ENCODE measurements around the gene ASB5.

The ASB5 gene

DNA sequence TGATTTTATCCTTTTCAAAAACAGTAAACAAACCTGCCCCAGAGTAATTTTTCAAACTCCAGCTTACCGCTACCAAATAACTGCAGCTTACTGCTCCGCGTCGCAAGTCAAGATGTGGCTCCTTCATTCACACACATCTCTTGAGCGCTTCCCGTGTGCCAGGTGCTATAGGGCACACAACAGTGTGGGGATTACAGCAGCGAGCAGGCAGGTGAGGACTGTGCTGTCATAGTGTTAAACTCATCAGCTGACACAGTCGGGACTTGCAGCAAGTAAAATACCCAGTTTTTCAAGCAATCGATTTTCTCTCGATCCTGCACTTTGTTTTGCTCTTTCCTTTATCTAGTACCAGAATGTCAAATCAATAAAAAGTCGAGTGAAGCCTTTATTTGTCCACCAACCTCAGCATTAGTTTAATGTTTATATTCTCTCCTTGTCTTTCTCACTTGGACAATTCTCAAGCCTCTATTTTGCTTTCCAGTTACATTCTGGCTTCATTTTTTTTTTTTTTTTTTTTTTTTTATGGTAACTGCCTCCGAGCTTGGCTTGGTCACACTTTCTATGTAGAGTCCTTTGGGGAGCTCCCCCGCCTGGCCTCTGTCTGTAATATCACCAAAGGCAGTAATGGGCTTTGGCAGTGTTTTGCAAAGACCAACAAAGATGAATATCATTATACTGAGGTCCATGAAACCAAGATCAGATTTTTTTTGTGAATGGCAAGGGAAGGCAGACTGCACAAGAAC is 8.3 kb upstream of the ASB5 start:
- no peak for DNase-seq

DNA sequence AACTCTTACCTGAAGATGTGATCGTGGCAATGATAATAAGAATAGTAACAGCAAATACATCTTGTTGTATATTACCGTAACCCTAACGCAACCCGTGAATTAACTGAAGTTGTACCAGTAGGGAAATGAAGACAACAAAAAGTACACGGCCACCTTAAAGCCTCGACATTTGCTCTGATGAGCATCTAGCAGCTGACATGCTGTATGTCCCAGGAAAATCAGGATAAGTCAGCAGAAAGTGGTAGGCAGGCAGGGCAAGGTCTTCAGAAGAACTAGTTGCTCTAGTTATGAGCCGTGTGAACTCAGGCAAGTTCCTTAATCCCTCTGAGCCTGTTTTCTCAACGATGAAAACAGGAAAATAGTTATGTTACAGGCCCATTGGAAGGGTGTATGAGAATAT is 7.7 kb upstream of the ASB5 start:
- DNase-seq: no peak

DNA sequence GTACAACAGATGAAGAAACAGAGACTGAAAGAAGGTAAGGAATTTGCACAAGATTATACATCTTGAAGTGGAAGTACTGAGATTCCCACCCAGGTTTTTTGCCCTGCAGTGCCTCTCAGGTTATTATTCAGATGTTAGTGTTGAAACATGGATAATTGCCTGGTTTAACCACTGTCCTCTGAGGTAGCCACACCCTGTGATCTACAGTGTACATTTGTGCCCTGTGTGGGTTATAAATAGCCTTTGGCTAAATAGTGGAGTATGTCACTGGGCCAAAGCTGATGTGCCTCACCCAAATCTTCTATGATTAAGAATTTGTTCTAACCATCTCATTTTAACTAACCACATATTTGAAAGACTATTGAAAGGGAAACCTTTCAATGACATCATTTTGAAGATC is 5.4 kb upstream of the ASB5 start:
- no peak for DNase-seq

DNA sequence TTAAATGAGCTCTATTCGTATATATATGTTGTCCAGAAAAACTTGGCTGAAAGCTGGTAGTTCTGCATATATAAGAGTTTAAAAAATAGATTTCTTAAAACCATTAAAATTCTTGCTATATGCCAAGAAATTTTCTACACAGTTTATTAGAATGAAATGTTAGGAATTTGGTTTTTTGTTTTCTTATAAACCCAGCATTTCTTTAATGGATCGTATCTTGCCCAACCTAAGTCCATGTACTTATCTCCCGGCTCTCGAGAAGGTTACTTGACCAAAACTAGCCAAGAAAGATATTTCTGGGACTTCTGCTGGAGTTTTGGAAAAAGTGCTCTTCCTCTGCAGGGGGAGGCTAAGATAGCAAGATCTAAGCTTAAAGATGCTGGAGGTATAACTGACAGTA is 4.7 kb upstream of the ASB5 start:
- DNase-seq: no peak

DNA sequence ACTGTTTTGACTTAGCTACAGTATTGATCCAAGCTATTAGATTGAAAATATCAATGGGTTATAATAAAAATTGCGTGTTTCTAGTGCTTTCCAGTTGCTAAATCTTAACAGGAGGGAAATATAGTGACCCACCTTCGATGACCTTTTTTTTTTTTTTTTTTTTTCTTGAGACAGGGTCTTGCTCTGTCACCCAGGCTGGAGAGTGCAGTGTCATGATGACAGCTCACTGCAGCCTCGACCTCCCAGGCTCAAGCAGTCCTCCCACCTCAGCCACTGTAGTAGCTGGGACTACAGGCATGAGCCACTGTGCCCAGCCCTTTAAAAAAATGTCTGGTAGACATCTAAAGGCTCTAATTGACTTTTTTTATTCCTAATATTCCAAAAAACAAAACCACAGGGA is 3.8 kb upstream of the ASB5 start:
- no peak for DNase-seq

DNA sequence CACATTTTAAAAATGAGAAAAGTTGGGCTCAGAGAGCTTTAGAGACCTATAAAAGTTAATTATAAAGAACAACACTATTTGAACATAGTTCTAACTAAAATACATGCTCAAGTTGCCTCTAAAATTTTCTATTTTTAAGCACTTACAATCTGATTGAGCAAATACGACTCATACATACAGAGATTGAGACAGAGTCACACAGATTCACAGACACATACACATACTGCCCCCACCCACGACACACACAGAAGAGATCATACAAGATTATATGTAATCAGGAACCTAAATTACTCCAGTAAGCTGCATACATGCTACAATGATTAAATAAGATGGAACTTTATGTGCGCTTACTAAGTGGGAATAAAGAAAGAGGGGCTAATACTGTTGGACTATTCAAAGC is 2.7 kb upstream of the ASB5 start:
- DNase-seq: no peak

DNA sequence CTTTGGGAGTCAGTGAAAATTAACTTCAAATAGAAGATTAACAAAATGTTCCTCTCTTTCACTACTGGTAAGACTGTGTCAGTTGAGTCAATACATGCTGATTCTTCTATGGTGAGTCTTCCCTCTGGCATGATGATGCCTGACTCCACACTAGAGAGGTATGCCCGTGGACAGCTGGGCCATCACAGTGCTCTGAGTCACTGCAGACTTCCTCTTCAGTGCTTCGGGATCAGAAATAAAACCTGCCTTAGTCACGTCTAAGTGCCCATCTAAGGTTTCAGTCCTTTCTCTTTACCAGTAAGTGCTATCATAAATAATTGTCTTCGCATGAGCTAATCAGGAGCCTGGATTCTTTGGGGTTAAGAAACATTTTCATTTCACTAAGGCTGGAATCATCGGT is 1.6 kb upstream of the ASB5 start:
- no peak for DNase-seq

DNA sequence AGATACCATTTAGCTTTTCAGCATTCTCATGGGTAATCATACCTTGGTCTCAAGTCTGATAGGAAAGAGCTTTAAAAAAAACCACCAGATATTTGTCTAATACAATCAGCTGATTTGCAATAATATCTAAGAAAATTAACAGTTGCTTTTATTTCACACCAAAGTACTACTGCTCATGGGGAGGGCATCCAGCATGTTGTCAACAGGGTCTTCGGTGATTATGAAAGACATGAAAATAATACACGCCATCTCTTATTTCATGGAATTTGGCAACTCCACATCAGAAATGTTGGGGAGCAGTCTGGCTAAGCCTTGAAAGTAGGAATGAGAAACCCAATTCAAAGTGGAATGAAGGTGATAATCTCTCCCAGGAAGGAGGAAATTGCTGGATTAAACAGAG is 3.0 kb downstream of the ASB5 start:
- DNase-seq: no peak

DNA sequence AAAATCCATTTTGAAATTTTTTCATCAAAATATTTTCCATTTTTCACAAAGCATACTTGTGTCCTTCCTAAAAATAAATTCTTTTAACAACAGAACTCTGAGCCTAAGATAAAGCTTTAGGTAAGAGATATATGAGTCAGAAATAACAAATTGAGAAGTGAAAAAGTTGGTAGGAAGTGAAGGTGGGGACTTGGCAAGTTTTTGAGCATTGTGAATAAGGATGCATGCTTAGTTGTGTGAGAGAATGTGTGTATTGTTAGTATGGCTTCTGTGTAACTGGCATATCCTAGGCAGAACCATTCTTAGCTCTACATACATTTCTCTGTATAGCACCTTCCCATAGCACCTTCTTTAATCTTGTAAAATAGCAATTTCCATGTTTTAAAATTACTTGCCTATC is 6.8 kb downstream of the ASB5 start:
- no peak for DNase-seq

DNA sequence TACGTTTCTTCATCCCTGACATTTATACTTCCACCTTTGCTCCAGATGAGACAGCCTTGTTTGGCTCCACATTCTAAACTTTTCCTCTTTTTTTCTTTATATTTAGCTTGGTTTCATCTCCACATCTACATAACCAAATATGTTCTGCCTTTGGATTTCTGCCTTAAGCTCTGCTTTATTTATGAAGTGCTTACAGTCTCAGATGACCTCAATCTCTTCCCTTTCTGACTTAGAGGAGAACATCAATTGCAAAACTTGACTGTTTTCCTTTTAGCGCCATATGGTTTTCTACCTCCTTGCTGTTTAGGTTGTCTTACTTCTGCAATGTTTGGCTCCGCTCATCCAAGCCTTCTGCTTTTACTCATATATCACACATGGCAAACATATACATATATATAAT is 7.5 kb downstream of the ASB5 start:
- no peak for DNase-seq

DNA sequence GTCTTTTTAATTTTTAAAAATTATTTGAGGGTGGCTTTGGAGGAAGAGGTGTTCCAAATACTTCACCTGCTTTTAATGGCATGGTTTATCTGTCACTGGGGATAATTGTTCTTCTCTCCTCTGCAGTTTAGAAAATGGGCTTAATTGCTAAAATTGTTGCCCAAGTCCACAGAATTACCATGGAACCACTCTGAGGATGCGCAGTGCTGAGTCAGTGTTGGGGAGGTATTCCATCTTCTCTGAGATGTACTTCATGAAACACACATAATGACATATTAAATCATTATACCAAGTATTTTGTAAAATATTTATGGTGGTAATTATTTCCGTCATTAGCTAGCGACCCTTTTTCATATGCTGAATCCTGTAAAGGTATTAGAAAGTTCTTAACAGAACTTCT is 8.0 kb downstream of the ASB5 start:
- no peak for DNase-seq

DNA sequence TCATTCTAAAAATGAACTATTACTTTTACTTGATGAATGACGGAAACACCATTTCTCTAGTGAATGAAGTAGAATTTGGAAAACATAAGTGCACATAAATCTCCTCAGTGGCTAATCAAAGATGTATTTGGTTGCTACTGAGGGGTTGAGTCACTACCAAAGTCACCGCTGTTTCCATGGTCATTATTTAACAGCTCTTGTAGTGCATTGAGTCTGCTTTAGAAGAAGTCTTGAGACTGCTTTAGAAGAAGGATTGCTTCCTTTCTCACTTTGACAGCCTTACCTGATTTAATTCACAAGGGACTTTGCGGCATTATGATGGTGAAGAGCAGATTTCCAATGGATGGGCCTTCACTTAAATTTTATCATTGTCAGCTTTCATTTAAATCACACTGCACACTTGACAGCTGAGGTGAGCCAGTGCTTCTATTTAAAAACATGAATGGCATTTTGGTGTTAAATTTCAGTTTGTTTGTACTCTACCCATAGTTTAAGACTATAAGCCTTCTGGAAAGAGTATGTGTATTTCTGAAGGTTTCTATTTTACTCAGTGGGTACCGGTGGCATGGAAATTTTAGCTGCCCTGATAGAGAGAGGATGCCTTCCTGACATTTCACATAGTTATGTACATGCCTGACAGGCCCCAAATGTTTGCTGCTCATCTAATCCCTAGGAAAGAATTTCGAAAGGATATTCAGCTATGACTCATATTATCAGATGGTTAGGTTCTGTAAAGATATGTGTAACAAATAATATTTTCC is 9.5 kb downstream of the ASB5 start:
- no peak for DNase-seq

DNA sequence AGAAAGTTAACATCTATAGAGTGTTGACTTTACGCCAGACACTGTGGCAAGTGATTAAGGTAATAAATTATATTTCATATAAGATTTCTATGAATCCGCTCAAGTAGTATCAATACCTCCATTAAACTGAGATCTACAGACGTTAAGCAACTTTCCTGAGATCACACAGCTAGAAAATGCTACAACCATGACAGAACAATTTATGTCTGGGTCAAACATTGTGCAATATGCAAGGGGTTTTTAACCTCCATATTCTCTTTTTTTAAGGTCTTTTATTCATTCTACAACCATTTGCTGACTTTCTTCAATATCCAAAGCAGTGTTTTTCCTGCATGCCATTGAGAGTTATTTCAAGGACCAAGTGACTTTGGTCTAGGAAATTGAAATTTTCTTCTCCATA is 10.9 kb downstream of the ASB5 start:
- DNase-seq: no peak

DNA sequence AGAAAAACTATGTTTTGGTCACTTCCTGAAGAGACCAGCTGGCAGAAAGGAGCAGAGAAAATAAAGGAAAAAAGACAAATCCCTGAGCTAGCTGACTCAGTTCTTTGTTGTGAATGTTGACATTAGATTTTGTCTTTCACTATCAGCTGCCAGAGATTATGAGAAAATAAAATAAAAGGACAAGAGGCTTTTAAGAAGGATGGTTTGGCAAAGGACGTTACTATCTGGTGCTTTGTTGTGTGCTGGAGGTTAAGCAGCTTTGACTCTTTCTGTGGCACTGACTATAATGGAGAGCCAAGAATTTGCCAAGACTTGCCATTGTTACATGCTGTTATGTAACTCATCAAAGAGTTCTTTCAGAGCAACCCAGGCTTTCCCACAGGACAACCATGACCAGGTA is 12.1 kb downstream of the ASB5 start:
- DNase-seq: no peak

DNA sequence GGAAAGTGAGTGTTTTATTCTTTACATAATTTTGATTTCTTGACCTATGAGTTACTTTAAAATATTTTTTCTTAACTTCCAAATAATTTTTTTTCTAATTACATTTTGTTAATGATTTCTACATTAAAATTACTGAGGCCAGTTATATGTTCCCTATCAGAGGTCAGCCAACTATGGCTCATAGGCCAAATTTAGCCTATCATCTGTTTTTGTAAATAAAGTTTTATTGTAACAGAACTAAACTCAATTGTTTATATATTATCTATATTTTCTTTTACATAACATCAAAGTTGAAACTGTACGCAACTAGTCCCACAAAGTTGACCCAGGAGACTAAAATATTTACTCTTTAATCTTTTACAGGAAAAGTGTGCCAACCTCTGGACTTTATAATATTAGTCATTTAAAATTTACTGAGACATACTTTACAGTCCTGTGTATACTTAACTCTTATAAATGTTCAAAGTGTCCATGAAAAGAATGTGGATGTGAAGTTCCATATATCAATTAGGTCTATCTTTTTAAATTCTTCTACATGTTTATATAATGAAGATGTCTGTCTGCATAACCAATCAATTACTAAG is 26.2 kb downstream of the ASB5 start:
- no peak for DNase-seq

DNA sequence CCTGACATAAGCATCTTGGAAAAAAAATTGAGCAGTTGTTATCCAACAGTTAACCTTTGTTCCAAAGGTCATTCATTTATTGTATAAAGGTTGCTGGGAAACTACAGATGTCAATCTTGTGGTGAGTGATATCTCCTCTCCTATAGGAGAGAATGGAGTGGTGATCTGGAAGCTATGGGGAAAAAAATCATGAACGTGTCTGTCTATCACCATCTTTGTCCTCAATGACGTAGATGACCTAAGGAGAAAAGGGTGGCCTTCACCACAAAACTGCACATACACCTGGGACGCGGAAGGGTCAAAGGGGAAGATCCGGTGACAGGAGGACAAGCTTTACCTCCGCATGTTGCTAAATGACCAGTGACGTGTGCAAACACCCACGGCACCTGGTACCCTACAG is 27.3 kb downstream of the ASB5 start:
- DNase-seq: no peak

DNA sequence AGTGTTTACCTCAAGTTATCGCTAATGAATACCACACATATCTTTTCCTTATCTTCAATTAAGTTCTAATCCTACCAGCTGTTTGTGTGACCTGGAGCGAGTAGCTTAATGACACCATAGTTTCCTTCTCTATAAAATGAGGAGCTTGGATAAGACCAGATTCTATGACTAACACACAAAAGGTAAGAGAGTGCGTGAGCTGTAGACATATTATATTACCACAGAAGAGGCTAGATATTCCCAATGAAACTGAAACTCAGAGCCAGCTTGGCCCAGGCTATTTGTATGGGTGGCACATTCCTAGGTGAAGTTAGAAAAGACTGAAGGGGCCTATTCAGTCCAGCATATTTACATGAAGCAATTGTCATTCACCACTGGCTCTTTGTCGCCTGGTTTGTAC is 30.2 kb downstream of the ASB5 start:
- no peak for DNase-seq

DNA sequence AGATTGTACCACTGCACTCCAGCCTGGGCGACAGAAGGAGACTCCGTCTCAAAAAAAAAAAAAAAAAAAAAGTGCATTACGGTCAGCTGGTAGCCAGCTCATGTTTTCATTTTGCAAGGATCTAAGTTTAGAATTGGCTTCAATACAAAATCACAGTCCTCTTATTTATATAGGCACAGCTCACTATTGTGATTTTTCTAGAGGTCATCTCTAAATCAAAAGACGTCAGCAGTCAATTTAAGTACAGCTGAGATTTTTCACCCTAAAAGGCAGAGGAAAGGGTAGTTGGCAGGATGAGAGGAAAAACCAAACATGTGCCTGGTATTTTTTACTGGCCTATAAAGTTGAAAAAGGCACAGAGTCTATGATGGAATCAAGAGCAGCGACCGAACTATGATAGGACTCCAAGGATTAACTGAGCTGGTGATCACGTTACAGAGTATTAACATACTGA is 30.8 kb downstream of the ASB5 start:
- no peak for DNase-seq

DNA sequence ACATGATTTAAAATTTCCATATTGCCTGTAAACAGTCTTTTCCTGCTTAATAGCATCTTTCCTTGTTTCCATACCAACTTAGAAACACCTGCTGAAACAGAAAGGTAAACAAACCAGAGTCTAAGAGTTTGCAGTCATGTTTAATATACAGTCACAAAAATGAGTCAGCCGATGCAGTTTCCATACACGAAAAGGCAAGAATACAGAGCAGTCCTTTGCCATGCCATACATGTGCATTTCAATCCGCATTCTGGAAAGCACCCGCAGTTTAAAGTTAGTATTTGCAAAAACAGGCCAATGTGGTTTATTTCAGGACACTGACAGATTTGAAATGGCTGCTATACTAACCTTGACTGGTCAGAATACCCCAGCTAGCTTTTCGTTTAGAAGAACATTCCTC is 32.1 kb downstream of the ASB5 start:
- no peak for DNase-seq

DNA sequence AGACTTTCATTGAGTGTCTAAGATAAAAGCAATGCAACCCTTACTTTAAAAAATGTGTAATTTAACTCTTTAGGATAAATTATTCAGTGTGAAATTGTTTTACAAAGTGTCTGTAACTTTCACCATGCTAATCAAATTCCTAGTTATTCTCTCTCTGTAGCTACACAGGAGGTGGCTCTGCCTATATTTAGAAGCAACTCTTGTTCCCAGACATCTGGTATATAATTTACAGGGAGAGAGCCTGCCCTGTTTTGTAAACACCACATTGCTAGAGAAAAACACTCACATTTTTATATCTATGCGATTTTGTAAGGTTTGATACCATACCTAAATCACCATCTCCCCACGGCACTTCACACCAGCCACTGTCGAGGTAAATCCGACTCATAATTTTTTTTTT is 38.2 kb downstream of the ASB5 start:
- DNase-seq: no peak

DNA sequence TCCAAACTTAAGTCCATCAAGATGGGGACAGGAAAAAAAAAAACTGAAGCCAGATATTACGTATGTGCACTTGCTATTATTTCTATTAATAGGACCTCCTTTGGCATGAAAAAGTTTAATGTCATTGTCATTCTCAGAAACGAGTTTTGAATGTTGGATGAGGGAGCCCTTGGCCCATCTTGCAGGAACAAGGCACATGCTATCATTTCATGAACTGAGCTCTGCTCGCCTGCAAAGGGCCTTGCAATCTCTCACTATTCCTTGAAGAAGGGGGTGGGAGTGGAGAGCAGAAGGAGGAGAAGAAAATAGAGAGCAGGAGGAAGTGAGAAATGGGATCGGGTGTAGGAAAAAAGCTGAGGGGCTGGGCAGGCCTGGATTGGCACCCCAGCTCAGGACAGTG is 39.4 kb downstream of the ASB5 start:
- DNase-seq: no peak

DNA sequence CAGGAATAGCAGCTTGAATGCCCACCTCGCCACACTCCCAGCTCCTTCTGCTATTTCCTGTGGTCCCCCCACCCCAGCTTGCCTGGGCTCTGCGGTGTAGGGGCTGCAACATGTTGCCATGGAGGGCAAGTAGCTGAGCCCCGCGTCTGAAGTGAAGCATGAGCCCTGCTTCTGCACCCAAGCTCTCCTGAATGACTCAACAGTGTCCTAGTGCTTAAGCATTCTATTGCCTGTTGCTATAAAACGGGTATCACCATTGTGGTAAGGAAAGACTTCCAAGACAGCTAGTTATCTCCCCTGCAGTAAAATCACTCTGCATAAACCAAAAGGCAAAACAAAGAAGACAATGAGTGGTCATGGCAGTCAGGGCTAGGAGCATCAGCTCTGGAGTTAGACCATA is 42.3 kb downstream of the ASB5 start:
- DNase-seq: no peak

DNA sequence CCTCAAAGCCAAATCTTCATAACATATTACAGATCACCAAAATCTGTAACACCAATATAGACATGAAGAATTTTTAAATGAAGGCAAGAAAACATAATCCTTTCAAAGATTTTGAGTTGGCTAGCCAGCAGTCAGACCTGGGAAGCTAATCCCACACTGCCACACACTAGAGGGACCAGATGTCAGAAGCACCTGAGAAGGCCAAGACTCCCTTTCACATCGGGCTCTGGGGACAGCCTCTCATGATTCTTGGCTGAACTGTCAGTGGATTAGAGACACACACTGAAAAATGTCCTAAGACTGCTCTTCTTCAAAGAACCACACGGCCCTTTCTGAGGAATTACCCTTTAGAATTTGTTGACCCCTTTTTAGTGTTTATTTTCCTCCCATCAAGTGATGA is 45.5 kb downstream of the ASB5 start:
- no peak for DNase-seq

DNA sequence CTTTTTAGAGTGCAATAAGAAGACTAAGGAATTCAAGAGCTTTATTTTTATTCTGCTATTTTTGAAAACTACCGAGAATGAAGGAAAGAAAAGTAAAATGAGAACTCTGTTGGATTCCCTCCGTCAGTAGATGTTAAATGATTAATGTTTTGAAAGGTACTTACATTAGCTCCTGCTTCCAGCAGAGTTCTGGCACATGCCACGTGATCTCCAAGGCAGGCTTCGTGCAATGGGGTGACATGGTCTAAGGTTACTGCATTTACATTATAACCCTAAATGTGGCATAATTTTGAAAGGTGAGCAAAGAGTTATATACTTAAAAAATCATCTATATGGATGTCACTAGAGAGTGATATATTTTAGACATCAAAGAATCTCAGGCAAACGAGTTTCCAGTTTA is 46.9 kb downstream of the ASB5 start:
- DNase-seq: no peak

DNA sequence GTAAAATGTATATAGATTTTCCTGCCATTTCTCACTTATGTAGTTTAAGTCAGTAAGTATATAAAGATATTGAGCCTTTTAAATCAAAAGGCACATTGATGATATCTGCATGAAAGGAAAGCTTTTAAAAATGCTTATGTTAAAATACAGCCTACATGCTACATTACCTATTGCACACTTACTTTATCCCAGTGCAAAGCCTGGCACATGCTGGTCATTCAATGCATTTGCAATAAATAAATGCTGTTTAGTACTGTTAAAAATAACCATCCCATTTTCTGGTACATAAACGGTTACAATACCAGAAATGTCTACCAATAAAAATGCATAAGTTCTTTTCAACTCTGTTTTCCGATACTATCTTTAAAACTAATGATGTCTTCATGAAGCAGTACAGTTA is 51.5 kb downstream of the ASB5 start:
- DNase-seq: no peak

Data from stimulated activated naive CD4-positive, alpha-beta T cell treated with Interleukin-2 at 50 U/mL for 16 hours (primary cell).